Putamen (tissue), 1 donor: ENCODE results near the gene ZNF213.
"Not testable (repeated sequence)": the region's sequence is repeated elsewhere in the genome, so short reads cannot be mapped to it uniquely, and the experiment has no call there.

Experiments used
- DNase-seq: peaks from one replicate; pipeline ENCODE4 v3.0.0-alpha.2; 2016; ENCODE audit warnings: low spot score

Gene ZNF213

GRCh38 chr16:3148256-3149192 is 13.7 kb downstream of the ZNF213 start:
- no peak for DNase-seq

GRCh38 chr16:3149193-3149530 is 14.3 kb downstream of the ZNF213 start:
- no peak for DNase-seq

- peak; percentile 55 for DNase-seq
Measured at GRCh38 chr16:3149630-3150345, 15.0 kb downstream of the ZNF213 start.

- DNase-seq: peak; percentile 93
Measured at GRCh38 chr16:3150346-3151218, 15.8 kb downstream of the ZNF213 start.

GRCh38 chr16:3152027-3152276 is 17.1 kb downstream of the ZNF213 start:
- no peak for DNase-seq

- DNase-seq: peak; percentile 85
Measured at GRCh38 chr16:3152277-3152990, 17.6 kb downstream of the ZNF213 start.

- DNase-seq: no peak
Measured at GRCh38 chr16:3152991-3153368, 18.2 kb downstream of the ZNF213 start.

GRCh38 chr16:3155181-3155580 is 20.4 kb downstream of the ZNF213 start:
- no peak for DNase-seq

- DNase-seq: no peak
Measured at GRCh38 chr16:3155972-3156371, 21.1 kb downstream of the ZNF213 start.

GRCh38 chr16:3157229-3158025 is 22.6 kb downstream of the ZNF213 start:
- peak; percentile 41 for DNase-seq

- no peak for DNase-seq
Measured at GRCh38 chr16:3158026-3158509, 23.2 kb downstream of the ZNF213 start.

- DNase-seq: peak; percentile 44
Measured at GRCh38 chr16:3158510-3159314, 23.9 kb downstream of the ZNF213 start.

- DNase-seq: no peak
Measured at GRCh38 chr16:3161235-3162018, 26.6 kb downstream of the ZNF213 start.

- no peak for DNase-seq
Measured at GRCh38 chr16:3164121-3164991, 29.5 kb downstream of the ZNF213 start.

- no peak for DNase-seq
Measured at GRCh38 chr16:3165111-3165822, 30.4 kb downstream of the ZNF213 start.

GRCh38 chr16:3166505-3166886 is 31.7 kb downstream of the ZNF213 start:
- no peak for DNase-seq

GRCh38 chr16:3168729-3169128 is 33.9 kb downstream of the ZNF213 start:
- not testable (repeated sequence) for DNase-seq
